ENCODE results near the gene PRRX2. TPM values are rescaled to one million over a fixed set of nuclear protein-coding genes. Genes with fewer than 3 reads are reported as not detected.

Gene PRRX2
- total and polyA plus RNA-seq, 2 of the 13 experiments (the other 11 are each of a cell fraction or from before 2014, with no cell fraction given) = 0.05 TPM; not detected in 1

GRCh38 chr9:129685220-129685932, 19.9 kb downstream of the PRRX2 start (continued):
- TF ChIP-seq TRIM24 (CRISPR knock-in tag; IDR thresholded peaks at IDR 0.05) (no peak), MATR3 (CRISPR knock-in tag; IDR thresholded peaks at IDR 0.05) (no peak), ATRX (CRISPR knock-in tag; IDR thresholded peaks at IDR 0.05; ENCODE audit: borderline replicate concordance) (no peak), EEA1 (CRISPR knock-in tag; IDR thresholded peaks at IDR 0.05; ENCODE audit: borderline replicate concordance) (no peak), CAMTA2 (CRISPR knock-in tag; IDR thresholded peaks at IDR 0.05; ENCODE audit: borderline replicate concordance) (no peak), ZNF607 (CRISPR knock-in tag; IDR thresholded peaks at IDR 0.05; ENCODE audit: borderline replicate concordance) (no peak)

- no TSS peak for BruUV-seq (replicated peaks)
- Histone ChIP-seq H2AFZ (ENCODE audit: low read length) (no peak overlapping the region), H3K27ac (ENCODE audit: extremely low read length, insufficient read depth, low read length) (no peak overlapping the region), H3K4me3 (replicated peaks in 1 of 3; ENCODE audit: insufficient read depth in 1 of 3, low read depth in 2 of 3, low read length in 3 of 3) (no peak overlapping the region), H3K4me1 (ENCODE audit: insufficient read depth, low read length) (no peaks in the 10 kb centered on the region), H3K9me3 (ENCODE audit: low read length) (no peaks in the 10 kb centered on the region), H3K4me2 (ENCODE audit: low read depth, low read length) (no peak overlapping the region), H3K79me2 (ENCODE audit: insufficient read depth, low read length) (no peaks in the 10 kb centered on the region), H3K9ac (ENCODE audit: insufficient read depth, low read depth, low read length) (no peak overlapping the region), H4K20me1 (ENCODE audit: insufficient read depth, low read length) (no peaks in the 10 kb centered on the region), H3K27me3 (ENCODE audit: control insufficient read depth in 1 of 2, insufficient read depth in 2 of 2, low read length in 2 of 2) (peaks cover 0 to 28% of the 10 kb centered on the region in 2 experiments; a peak in 4 of 5 replicates), H3K36me3 (replicated peaks in 1 of 2; ENCODE audit: control insufficient read depth in 1 of 2, insufficient read depth in 2 of 2, low read length in 2 of 2) (no peaks in the 10 kb centered on the region)
- POLR2A ChIA-PET = no interaction called here
- 0% methylated on average over 3 of the region's 3 CpGs for WGBS (ENCODE audit: low lambda C conversion rate)
- ATAC-seq (no peak), FAIRE-seq (no peak), DNase-seq (ENCODE audit: low spot score) (no peak)
- intact Hi-C loops (cut with micrococcal nuclease; ENCODE audit: unreplicated experiment) (no loop called here), in situ Hi-C loops (cut with HindIII; ENCODE audit: extremely low pct_ligation_motif_present, low pct_unique_long_range_greater_than_20kb) (no loop called here)
- CTCF ChIA-PET (ENCODE audit: low intra/inter-chr PET ratio, low total read pairs) = no interaction called here
- TF ChIP-seq AGO1 (IDR thresholded peaks at IDR 0.05; ENCODE audit: low read depth, low read length, poor library complexity, severe bottlenecking) = no peak
- TF ChIP-seq ZNF672 (CRISPR knock-in tag; IDR thresholded peaks at IDR 0.05) = no peak
- no peak for TF ChIP-seq TSC22D2 (CRISPR knock-in tag; IDR thresholded peaks at IDR 0.05; ENCODE audit: borderline replicate concordance)
- TF ChIP-seq ZNF20 (CRISPR knock-in tag; IDR thresholded peaks at IDR 0.05) = no peak
- TF ChIP-seq FUBP1 (CRISPR knock-in tag; IDR thresholded peaks at IDR 0.05; ENCODE audit: borderline replicate concordance) = no peak
- no peak for TF ChIP-seq ZNF775 (CRISPR knock-in tag; IDR thresholded peaks at IDR 0.05; ENCODE audit: borderline replicate concordance)
These were observed 20.4 kb downstream of the PRRX2 start for GRCh38 chr9:129685933-129686259.

Data from HepG2 (cell line).